GM18517 (cell line): Measurements from ENCODE around the gene RBMS1.
A peak's percentile ranks its signal among the peaks of the same experiment; 100 is the strongest.

Experiments
- ATAC-seq: cut with Tn5 transposase; IDR thresholded peaks from one replicate; pipeline ENCODE4 v1.9.1; 2021; ENCODE audit warnings: mild to moderate bottlenecking, moderate library complexity; ENCODE audit not compliant: unreplicated experiment

RBMS1 gene

GRCh38 chr2:160365716-160366367 lies 127.8 kb downstream of the RBMS1 start:
- no peak for ATAC-seq

DNA sequence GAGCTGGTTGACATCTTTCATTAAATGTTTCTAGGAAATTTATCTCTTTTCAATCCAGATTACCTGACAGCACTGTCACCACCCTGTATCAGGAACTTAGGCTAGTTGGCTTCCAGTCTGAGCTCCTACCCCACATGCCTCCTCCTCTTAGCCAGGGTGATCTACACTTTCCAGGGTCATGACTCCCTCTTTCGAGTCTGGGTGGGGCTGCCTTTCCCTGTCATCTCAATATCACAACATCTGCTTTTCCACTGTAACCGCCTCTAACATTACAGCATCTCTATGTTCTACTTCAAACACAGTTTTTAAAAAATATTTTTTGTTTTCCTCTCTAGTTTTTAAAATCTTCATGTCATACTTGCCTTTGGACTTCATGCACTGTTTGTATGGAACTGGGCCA lies 129.2 kb downstream of the RBMS1 start:
- ATAC-seq: no peak

DNA sequence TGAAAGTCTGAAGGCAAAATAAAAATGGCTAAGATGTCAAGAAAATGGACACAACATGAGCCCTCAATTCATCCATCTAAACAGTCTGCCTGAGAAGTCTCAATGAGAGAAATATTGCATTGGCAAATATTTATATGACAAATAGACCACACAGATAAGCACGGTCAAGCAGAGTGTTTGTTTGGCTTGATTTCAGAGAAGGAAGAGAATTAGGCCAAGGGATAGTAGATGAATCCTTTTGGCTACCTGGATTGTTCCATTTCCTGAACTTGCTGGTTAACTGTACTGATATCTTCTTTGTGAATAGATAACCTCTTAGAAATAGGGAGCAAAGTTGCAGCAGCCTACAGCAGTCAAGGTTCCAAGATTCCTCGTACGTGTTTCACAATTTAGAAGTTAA lies 129.6 kb downstream of the RBMS1 start:
- no peak for ATAC-seq

- no peak for ATAC-seq
Measured at GRCh38 chr2:160363055-160363454, 130.6 kb downstream of the RBMS1 start.

- no peak for ATAC-seq
Measured at GRCh38 chr2:160362541-160362940, 131.1 kb downstream of the RBMS1 start.

GRCh38 chr2:160362018-160362417 lies 131.6 kb downstream of the RBMS1 start:
- no peak for ATAC-seq

DNA sequence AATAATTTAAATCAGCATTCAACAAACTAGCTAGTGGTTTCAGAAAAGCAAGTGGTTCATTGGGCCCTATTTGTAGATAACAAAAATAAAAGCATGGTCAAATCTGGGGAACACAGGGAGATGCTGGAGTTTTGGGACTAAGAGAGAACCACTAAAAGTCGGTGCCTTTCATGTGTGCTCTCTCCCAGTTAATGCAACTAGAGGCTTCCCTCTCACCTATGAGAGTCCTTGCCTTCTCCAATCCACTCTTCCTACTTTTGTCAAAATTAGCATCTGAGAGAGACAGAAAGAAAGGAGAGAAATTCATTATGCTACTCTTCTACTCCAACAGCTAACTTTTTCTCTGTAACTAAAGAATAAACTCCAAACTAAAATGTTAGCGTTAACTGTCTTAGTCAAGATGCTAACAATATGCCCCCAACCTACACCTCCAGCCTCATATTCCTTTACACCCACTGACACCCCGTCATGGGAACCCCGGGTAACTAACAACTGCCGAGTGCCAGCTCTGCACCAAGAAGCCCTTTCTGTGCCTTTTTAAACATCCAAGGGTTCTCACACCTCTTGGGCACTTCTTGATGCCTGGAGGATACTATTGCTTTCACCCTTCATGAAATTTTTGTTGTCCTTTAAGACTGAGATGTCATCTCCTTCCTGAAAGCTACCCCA lies 133.4 kb downstream of the RBMS1 start:
- ATAC-seq: no peak

GRCh38 chr2:160358046-160358445 lies 135.6 kb downstream of the RBMS1 start:
- ATAC-seq: no peak

DNA sequence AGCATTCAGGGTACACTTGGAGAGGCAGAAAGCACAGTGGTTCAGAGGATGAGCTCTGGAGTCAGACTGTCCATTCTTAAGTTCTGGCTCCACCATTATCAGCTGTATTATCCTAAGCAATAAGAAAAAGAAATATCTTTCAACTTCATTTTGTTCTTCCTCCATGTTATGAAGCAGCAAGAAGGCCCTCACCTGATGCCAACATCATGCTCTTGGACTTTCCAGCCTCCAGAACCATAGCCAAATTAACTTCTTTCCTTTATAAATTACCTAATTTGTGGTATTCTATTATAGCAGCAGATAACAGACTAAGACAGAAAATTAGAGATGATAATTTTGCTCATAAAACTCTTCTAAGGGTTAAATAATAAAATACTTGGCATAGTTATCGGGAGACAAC lies 137.1 kb downstream of the RBMS1 start:
- ATAC-seq: no peak

DNA sequence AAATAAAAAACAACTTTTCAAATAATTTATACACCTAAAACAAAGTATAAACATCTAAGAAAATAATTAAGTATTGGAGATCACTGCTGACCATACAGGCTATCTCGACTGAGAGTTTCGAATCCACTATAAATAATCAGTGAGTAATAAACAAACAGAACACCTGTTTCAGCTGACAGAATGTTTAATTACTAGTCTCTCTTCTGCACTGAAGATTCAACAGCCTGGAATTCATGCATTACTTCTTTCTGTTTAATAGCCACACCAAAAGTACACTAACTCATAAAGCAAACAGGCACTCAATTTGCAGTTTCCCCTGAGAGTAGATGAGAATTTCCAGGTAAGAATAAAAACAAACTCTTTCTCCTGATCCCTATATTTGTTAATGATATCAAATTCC lies 138.5 kb downstream of the RBMS1 start:
- no peak for ATAC-seq

DNA sequence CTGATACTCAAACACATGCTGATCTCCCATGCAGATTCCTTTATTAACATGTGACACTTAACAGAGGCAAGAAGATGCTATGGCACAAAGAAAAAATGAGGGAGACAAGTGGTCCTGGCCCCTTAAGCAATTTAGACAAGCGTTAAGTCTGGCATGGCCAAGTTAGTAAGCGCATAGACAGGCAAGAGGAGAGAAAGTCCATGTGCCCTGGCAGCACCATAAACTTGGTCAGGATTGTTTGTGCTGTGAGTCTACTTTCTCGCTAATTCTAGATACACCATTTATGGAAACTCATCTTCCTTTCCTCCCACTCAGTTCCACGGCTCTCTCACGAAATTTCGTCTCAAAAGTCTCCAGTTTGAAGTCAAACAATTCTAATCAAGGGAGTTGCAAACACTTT lies 138.9 kb downstream of the RBMS1 start:
- ATAC-seq: no peak

DNA sequence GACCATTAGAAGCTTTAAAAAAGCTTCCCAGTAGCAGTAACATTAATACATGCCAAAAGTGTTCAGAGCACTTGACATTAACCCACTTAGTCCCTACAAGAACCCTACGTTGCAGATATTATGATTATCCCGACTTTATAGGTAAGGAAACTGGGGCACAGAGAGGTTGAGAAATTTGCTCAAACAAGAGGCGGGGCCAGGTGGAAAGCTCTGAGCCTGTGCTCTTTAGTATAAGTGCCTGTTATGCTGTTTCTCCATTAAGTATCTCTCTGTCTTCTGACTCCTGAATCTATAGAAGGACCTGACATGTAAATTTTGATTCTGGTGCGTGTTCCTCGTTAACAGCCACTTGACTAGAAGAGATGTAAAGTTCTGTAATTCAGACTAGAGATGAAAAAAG lies 139.8 kb downstream of the RBMS1 start:
- ATAC-seq: no peak

- peak; percentile 67 for ATAC-seq
Measured at GRCh38 chr2:160353166-160353565, 140.4 kb downstream of the RBMS1 start.

DNA sequence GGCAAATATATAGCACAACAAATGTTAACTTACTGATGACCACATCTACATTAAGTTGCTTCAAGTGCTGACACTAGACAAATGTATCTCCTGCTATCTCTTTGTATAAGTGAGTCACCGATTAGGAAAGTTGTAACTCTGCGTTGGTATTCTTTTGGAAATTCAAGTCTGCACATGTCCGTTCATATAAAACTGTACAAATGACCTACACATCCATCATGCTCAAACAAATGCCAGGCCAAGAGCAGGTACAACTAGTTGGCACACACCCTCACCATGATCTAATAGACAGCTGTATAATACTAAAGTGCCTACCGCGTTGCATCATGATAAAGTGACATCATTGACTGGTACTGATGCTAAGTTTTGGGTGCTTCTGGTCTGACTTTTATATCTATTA lies 141.1 kb downstream of the RBMS1 start:
- ATAC-seq: no peak

GRCh38 chr2:160351956-160352355 lies 141.7 kb downstream of the RBMS1 start:
- ATAC-seq: no peak

GRCh38 chr2:160349306-160349705 lies 144.3 kb downstream of the RBMS1 start:
- no peak for ATAC-seq

GRCh38 chr2:160347269-160347863 lies 146.2 kb downstream of the RBMS1 start:
- no peak for ATAC-seq

- no peak for ATAC-seq
Measured at GRCh38 chr2:160345071-160345764, 148.4 kb downstream of the RBMS1 start.

DNA sequence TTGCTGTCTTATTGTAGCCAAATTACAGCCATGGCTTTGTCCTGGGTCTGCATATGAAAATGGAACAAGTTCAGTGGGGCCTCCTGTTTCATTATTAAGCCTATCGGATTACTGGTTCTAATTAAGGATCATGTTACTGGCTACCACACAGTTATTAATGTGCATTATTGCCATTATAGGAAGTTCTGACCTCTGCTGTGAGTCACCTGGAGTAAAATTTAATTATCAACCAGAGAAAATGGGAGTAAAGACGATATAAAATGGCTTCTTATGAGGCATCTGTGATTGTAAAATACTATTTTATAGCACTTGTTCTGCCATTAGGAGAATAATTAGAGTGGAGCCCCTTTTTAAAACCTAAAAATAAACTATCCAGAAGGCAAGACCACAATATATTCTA lies 150.2 kb downstream of the RBMS1 start:
- no peak for ATAC-seq

GRCh38 chr2:160339726-160340125 lies 153.9 kb downstream of the RBMS1 start:
- ATAC-seq: no peak

- ATAC-seq: no peak
Measured at GRCh38 chr2:160338901-160339685, 154.5 kb downstream of the RBMS1 start.
